ENCODE data around the gene RAB38. TPM values are rescaled to one million over a fixed set of nuclear protein-coding genes. Genes with fewer than 3 reads are reported as not detected.

Gene RAB38
- total RNA-seq, 1 donor: 1.1 TPM

- no peak for DNase-seq (ENCODE audit: insufficient read length, low spot score, missing footprints)
- no peak for TF ChIP-seq CTCF (IDR thresholded peaks at IDR 0.05; ENCODE audit: extremely low read depth, low read depth, low read length)
- Histone ChIP-seq H3K9me3 (ENCODE audit: low read depth, low read length) (no peaks in the 10 kb centered on the region), H3K27ac (ENCODE audit: low read depth, low read length) (no peak overlapping the region), H3K4me2 (ENCODE audit: insufficient read depth, low read length) (no peak overlapping the region), H3K27me3 (ENCODE audit: insufficient read depth, low read length) (no peaks in the 10 kb centered on the region), H3K79me2 (ENCODE audit: insufficient read depth, low read length) (no peaks in the 10 kb centered on the region), H3K4me1 (ENCODE audit: insufficient read depth, low read length) (no peaks in the 10 kb centered on the region), H4K20me1 (ENCODE audit: insufficient read depth, low read length) (no peaks in the 10 kb centered on the region), H3K36me3 (ENCODE audit: insufficient read depth, low read length) (no peaks in the 10 kb centered on the region), H2AFZ (ENCODE audit: low read length) (no peak overlapping the region), H3K4me3 (ENCODE audit: insufficient read depth, low read length) (no peak overlapping the region)
Measured at GRCh38 chr11:88146106-88146505, 29.1 kb downstream of the RAB38 start.

GRCh38 chr11:88139865-88140264 is 35.4 kb downstream of the RAB38 start:
- Histone ChIP-seq H3K79me2 (ENCODE audit: insufficient read depth, low read length) (no peaks in the 10 kb centered on the region), H3K4me2 (ENCODE audit: insufficient read depth, low read length) (no peak overlapping the region), H3K4me3 (ENCODE audit: insufficient read depth, low read length) (no peak overlapping the region), H4K20me1 (ENCODE audit: insufficient read depth, low read length) (no peaks in the 10 kb centered on the region), H2AFZ (ENCODE audit: low read length) (no peak overlapping the region), H3K4me1 (ENCODE audit: insufficient read depth, low read length) (no peaks in the 10 kb centered on the region), H3K27me3 (ENCODE audit: insufficient read depth, low read length) (no peaks in the 10 kb centered on the region), H3K36me3 (ENCODE audit: insufficient read depth, low read length) (no peaks in the 10 kb centered on the region), H3K9me3 (ENCODE audit: low read depth, low read length) (no peaks in the 10 kb centered on the region), H3K27ac (ENCODE audit: low read depth, low read length) (no peak overlapping the region)
- DNase-seq (ENCODE audit: insufficient read length, low spot score, missing footprints): no peak
- TF ChIP-seq CTCF (IDR thresholded peaks at IDR 0.05; ENCODE audit: extremely low read depth, low read depth, low read length): no peak

GRCh38 chr11:88131764-88132470 is 43.3 kb downstream of the RAB38 start:
- Histone ChIP-seq H3K27ac (ENCODE audit: low read depth, low read length) (no peak overlapping the region), H4K20me1 (ENCODE audit: insufficient read depth, low read length) (no peaks in the 10 kb centered on the region), H3K4me2 (ENCODE audit: insufficient read depth, low read length) (no peak overlapping the region), H3K4me3 (ENCODE audit: insufficient read depth, low read length) (no peak overlapping the region), H3K36me3 (ENCODE audit: insufficient read depth, low read length) (no peaks in the 10 kb centered on the region), H3K79me2 (ENCODE audit: insufficient read depth, low read length) (no peaks in the 10 kb centered on the region), H3K4me1 (ENCODE audit: insufficient read depth, low read length) (no peaks in the 10 kb centered on the region), H2AFZ (ENCODE audit: low read length) (no peak overlapping the region), H3K9me3 (ENCODE audit: low read depth, low read length) (no peaks in the 10 kb centered on the region), H3K27me3 (ENCODE audit: insufficient read depth, low read length) (no peaks in the 10 kb centered on the region)
- DNase-seq (ENCODE audit: insufficient read length, low spot score, missing footprints): no peak
- no peak for TF ChIP-seq CTCF (IDR thresholded peaks at IDR 0.05; ENCODE audit: extremely low read depth, low read depth, low read length)

GRCh38 chr11:88122956-88123355 is 52.3 kb downstream of the RAB38 start:
- Histone ChIP-seq H3K79me2 (ENCODE audit: insufficient read depth, low read length) (no peaks in the 10 kb centered on the region), H3K36me3 (ENCODE audit: insufficient read depth, low read length) (no peaks in the 10 kb centered on the region), H4K20me1 (ENCODE audit: insufficient read depth, low read length) (no peaks in the 10 kb centered on the region), H3K27me3 (ENCODE audit: insufficient read depth, low read length) (no peaks in the 10 kb centered on the region), H3K9me3 (ENCODE audit: low read depth, low read length) (no peaks in the 10 kb centered on the region), H2AFZ (ENCODE audit: low read length) (no peak overlapping the region), H3K27ac (ENCODE audit: low read depth, low read length) (no peak overlapping the region), H3K4me2 (ENCODE audit: insufficient read depth, low read length) (no peak overlapping the region), H3K4me1 (ENCODE audit: insufficient read depth, low read length) (no peaks in the 10 kb centered on the region), H3K4me3 (ENCODE audit: insufficient read depth, low read length) (no peak overlapping the region)
- TF ChIP-seq CTCF (IDR thresholded peaks at IDR 0.05; ENCODE audit: extremely low read depth, low read depth, low read length): no peak
- DNase-seq (ENCODE audit: insufficient read length, low spot score, missing footprints): no peak

All from osteoblast (primary cell).